ENCODE measurements around the gene DDX1.

DNA sequence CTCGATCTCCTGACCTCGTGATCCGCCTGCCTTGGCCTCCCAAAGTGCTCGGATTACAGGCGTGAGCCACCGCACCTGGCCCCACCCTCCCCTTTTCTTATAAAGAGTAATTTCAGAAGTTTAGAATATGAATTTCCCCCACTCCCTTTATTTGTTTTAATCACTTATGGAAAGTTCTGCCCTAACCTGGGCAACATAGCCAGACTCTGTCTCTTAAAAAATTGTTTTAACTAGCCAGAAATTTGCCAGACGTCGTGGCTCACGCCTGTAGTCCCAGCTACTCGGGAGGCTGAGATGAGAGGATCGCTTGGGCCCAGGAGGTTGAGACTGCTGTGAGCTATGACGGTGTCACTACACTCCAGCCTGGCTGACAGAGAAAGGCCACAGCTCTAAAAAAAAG is 22.8 kb upstream of the DDX1 start:
- TF ChIP-seq POLR2AphosphoS5 (IDR thresholded peaks at IDR 0.05; ENCODE audit: low read depth, low read length), result no peak
- no peak for TF ChIP-seq TAF1 (IDR thresholded peaks at IDR 0.05; ENCODE audit: borderline replicate concordance, insufficient read depth, low read length)

Measured in PFSK-1 (cell line).